ENCODE results near the gene FBXL20.

DNA sequence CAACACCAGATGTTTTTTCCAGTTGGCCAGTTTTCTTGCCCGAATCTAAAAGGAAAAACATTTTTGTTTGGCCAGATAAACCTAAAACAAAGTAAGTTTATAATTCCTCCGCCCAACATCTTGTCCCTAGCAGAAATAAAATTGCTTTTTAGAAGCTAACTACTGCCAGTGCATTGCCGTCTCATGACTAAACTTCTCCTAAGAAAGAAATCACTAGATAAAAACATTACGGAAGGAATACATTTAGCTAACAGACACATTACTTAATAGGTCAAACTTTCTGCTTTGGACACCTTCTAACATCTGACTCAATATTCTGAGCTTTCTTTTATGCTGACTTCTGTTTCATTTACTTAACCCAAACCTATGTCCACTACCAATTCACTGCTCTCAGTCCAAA lies 36.2 kb downstream of the FBXL20 start:
- TF ChIP-seq, protein P1, sequence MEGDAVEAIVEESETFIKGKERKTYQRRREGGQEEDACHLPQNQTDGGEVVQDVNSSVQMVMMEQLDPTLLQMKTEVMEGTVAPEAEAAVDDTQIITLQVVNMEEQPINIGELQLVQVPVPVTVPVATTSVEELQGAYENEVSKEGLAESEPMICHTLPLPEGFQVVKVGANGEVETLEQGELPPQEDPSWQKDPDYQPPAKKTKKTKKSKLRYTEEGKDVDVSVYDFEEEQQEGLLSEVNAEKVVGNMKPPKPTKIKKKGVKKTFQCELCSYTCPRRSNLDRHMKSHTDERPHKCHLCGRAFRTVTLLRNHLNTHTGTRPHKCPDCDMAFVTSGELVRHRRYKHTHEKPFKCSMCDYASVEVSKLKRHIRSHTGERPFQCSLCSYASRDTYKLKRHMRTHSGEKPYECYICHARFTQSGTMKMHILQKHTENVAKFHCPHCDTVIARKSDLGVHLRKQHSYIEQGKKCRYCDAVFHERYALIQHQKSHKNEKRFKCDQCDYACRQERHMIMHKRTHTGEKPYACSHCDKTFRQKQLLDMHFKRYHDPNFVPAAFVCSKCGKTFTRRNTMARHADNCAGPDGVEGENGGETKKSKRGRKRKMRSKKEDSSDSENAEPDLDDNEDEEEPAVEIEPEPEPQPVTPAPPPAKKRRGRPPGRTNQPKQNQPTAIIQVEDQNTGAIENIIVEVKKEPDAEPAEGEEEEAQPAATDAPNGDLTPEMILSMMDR (IDR thresholded peaks at IDR 0.05 in 4 of 5, conservative IDR thresholded peaks at IDR 0.05 in 1 of 5), result no peak
- TF ChIP-seq POLR2A (IDR thresholded peaks at IDR 0.05), result no peak
